Head of caudate nucleus (tissue), 42 donors: Measurements from ENCODE around the gene TM9SF3.
"Not testable (repeated sequence)": the region's sequence is repeated elsewhere in the genome, so short reads cannot be mapped to it uniquely, and the experiment has no call there.

Experiments used
- DNase-seq, 42 donors: peaks; one replicate each; pipeline versions ENCODE4 v3.0.0 to v3.0.0-alpha.2; 2020 to 2021; ENCODE audit warnings: mixed read lengths in 7 of 42
- intact Hi-C: fragments of 100-400 bp; cut with DNase I; formaldehyde crosslinking; loops from one replicate; pipeline ENCODE4 v1.15.0; 2022

The TM9SF3 gene

GRCh38 chr10:96576277-96576980 lies 10.4 kb downstream of the TM9SF3 start:
- intact Hi-C loops, result no loop called here
- DNase-seq, result no peak

DNA sequence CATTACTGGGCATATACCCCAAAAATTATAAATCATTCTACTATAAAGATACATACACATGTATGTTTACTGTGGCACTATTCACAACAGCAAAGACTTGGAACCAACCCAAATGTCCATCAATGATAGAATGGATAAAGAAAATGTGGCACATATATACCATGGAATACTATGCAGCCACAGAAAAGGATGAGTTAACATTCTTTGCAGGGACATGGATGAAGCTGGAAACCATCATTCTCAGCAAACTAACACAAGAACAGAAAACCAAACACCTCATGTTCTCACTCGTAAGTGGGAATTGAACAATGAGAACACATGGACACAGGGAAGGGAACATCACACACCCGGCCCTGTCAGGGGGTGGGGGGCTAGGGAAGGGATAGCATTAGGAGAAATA lies 12.2 kb downstream of the TM9SF3 start:
- DNase-seq, intact Hi-C loops: not testable (repeated sequence)

DNA sequence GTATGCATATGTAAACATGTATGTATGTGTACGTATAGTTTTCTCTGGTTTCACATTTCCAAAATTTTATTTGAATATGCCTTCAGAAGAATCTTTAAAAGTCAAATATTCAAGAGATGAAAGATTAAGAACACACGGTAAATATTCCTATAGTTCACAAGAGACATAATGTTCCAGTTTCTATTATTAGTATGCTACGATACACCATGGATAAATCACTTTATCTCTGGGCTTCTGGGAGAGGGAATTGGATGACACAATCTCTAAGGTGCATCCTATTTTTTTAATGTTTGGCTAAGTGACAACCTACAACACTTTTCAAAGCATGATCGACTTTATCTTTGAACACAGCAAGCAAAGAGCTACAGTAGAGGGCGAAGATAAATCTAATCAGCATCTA lies 13.8 kb downstream of the TM9SF3 start:
- DNase-seq, result no peak
- intact Hi-C loops, result no loop called here

GRCh38 chr10:96570983-96571964 lies 15.5 kb downstream of the TM9SF3 start:
- no peak for DNase-seq
- intact Hi-C loops, result no loop called here

- no peak for DNase-seq
- intact Hi-C loops, result no loop called here
Observed at GRCh38 chr10:96570511-96570910, 16.3 kb downstream of the TM9SF3 start.

- no peak for DNase-seq
- intact Hi-C loops, result no loop called here
Observed at GRCh38 chr10:96568402-96568801, 18.4 kb downstream of the TM9SF3 start.

DNA sequence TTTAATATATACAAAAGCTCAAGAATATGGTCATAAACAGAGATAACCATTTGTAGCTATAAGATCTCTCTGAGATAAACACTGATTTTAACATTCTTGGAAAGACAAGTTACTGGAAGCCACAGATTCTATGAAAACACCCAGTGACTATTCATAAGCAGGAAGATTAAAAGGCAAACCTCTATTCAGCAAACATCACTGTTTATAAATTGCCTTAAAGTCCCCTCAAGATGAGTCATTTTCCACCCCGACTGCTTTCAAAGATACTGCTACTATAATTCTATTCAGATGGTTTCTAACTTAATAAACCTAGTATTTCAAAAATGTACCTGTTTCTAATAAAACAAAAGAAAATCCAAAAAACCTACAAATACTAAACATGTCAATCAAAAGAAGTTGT lies 21.0 kb downstream of the TM9SF3 start:
- DNase-seq, result no peak
- intact Hi-C loops, result no loop called here

DNA sequence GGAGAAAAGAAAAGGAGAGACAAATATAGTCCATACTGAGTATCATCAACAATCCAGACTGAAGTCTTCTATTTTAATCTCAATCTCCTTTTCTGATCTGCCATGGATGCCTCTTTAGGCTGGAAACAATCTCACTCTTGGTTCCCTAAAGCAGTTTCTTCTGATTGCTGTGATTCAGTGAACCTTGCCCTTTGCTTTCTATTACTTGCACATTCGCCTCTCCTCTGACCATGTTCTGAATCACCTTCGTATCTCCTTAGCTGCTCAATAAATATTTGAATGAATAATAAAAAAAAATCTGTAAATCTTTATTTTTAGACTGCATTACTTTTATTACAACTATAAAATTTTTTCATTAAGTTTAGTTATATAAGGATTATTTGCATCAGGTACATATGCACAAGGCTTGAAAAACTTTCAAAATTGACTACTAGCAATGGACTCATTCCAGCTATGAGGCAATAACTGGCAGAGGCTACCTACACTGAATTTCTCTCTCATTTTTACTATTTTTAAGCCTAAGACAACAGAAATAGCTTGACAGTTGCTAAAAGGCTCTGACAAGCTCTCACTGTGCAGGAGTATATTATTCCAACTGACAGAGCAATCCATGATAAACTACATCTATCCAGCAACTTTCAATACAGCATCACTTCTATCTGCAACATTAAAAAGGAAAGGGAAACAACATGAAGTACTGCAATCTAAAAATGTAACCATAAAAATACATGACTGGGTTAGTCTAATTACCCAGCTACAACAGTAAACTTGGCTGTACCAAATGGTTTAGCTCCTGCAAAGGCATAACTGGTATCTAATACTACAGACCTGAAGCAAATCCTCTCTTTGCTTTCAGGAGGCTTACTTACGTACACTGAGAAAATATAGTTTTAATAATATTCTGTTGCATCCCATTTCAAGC lies 25.6 kb downstream of the TM9SF3 start:
- intact Hi-C loops, result no loop called here

GRCh38 chr10:96560489-96560888 lies 26.3 kb downstream of the TM9SF3 start:
- DNase-seq, result no peak
- intact Hi-C loops, result no loop called here

More for the DNA sequence above, 25.6 kb downstream of the TM9SF3 start:
- DNase-seq, result peak in 2 of 42 donors; percentile 7 to 34

DNA sequence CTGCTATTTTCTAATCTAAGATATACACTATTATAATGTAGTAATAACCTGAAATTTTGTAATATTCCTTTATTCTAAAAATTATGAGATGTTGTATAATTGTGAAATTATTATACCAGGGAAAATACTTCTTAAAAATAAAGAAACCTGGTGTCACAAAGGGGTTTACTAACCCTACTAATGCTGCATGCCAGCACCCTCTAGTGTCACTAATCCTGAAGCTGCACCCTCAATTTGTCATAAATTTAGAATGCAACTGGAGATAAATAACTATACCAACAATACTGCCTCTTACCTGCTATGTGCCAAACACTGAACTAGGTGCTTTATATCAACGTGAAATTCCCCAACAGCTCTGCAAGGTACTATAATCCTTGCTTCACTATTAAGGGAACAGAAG lies 30.8 kb downstream of the TM9SF3 start:
- intact Hi-C loops, result loop anchor here (10.0 kb wide), 1 partner anchor 181 kb away; no protein-coding TSS in a partner anchor
- DNase-seq, result peak in 24 of 42 donors; percentile 6 to 65 (median 28)

GRCh38 chr10:96555330-96555729 lies 31.5 kb downstream of the TM9SF3 start:
- intact Hi-C loops, result loop anchor here (10.0 kb wide), 1 partner anchor 181 kb away; no protein-coding TSS in a partner anchor

GRCh38 chr10:96548589-96548988 lies 38.2 kb downstream of the TM9SF3 start:
- intact Hi-C loops, result no loop called here

More at GRCh38 chr10:96555330-96555729, 31.5 kb downstream of the TM9SF3 start:
- no peak for DNase-seq

GRCh38 chr10:96545558-96545957 lies 41.3 kb downstream of the TM9SF3 start:
- DNase-seq, intact Hi-C loops: not testable (repeated sequence)

More at GRCh38 chr10:96548589-96548988, 38.2 kb downstream of the TM9SF3 start:
- peak in 23 of 42 donors; percentile 3 to 62 (median 18) for DNase-seq

DNA sequence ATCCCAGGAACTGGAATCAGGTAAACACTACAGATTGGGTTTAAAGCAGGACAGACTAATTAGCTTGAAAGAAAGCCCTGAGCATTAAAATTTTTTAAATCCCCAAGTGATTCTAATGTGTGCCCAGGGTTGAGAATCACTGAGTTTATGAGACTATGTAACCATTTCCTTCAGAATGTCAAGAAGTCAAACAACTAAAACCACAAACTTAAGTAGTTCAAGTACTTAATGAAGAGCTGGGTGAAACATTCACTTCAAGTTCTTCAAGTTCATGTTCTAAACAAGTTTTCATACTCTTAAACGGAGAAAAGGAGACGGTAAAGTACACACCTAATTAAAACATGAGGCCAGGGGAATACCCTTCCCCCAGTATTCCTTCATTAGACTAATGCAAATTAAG lies 44.9 kb downstream of the TM9SF3 start:
- DNase-seq, result no peak
- intact Hi-C loops, result no loop called here

- no peak for DNase-seq
- intact Hi-C loops, result no loop called here
Observed at GRCh38 chr10:96540240-96540639, 46.6 kb downstream of the TM9SF3 start.

- DNase-seq, result no peak
- intact Hi-C loops, result no loop called here
Observed at GRCh38 chr10:96538683-96539082, 48.1 kb downstream of the TM9SF3 start.

DNA sequence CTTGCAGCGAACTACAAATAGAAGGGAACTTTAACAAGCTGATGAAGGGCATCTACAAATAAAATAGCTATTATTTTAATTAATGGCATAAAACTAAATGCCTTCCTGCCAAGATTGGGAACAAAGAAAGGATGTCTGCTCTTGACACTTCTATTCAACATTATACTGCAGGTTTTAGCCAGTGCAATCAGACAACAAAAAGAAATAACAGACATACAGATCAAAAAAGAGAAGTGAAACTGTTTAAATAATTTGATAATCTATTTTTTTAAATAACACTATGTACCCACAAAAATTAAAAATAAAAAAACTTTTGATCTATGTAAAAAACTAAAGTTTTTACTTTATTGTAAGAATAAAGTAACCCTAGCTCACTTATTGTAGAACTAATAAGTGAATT lies 50.7 kb downstream of the TM9SF3 start:
- intact Hi-C loops, result no loop called here
- no peak for DNase-seq

GRCh38 chr10:96532523-96532922 lies 54.3 kb downstream of the TM9SF3 start:
- no peak for DNase-seq
- intact Hi-C loops, result no loop called here
